Chondrocyte (in vitro differentiated cells): Measurements from ENCODE around the gene SERPINI1. TPM values are rescaled to one million over a fixed set of nuclear protein-coding genes. Genes with fewer than 3 reads are reported as not detected.
"Not testable (repeated sequence)": the region's sequence is repeated elsewhere in the genome, so short reads cannot be mapped to it uniquely, and the experiment has no call there.

Experiments used
- DNase-seq: peaks from one replicate; pipeline ENCODE4 v3.0.0; 2021; ENCODE audit warnings: mixed read lengths, low spot score
- H3K27ac Mint-ChIP-seq: one replicate; pipeline ENCODE4 v1.8.0; 2021; ENCODE audit warnings: mild to moderate bottlenecking, moderate library complexity, mixed read lengths; ENCODE audit not compliant: unreplicated experiment
- H3K27me3 Mint-ChIP-seq: 2 replicates; pipeline ENCODE4 v1.8.0; 2021; ENCODE audit warnings: low read depth, mixed read lengths
- H3K36me3 Mint-ChIP-seq: 2 replicates; pipeline ENCODE4 v1.8.0; 2021; ENCODE audit warnings: low read depth, mixed read lengths
- H3K4me1 Mint-ChIP-seq: 2 replicates; pipeline ENCODE4 v1.8.0; 2021; ENCODE audit warnings: low read depth, mild to moderate bottlenecking, mixed read lengths
- H3K4me3 Mint-ChIP-seq: one replicate; pipeline ENCODE4 v1.8.0; 2021; ENCODE audit warnings: mild to moderate bottlenecking, moderate library complexity, mixed read lengths; ENCODE audit not compliant: unreplicated experiment
- H3K9me3 Mint-ChIP-seq: 2 replicates; pipeline ENCODE4 v1.8.0; 2021; ENCODE audit warnings: low read depth, mixed read lengths
- CTCF ChIP-seq: fragments of 200-600 bp; sonication (generic); IDR thresholded peaks from 2 replicates; pipeline ENCODE4 v1.5.0; 2021; ENCODE audit warnings: antibody characterized with exemption, mild to moderate bottlenecking, moderate library complexity
- total RNA-seq: library from RNA; stranded (reverse); gene quantifications from 3 replicates; pipeline ENCODE4 v1.2.1, GENCODE V29; 2021

SERPINI1 gene
- total RNA-seq, 1 donor from 2014 or later = 2.5 TPM

GRCh38 chr3:167820102-167820865, 84.8 kb downstream of the SERPINI1 start:
- Mint-ChIP-seq H3K4me1 (no peaks in the 10 kb centered on the region), H3K27me3 (peaks cover 11% of the 10 kb centered on the region), H3K27ac (no peak overlapping the region), H3K36me3 (no peaks in the 10 kb centered on the region), H3K4me3 (no peak overlapping the region), H3K9me3 (no peaks in the 10 kb centered on the region)
- TF ChIP-seq CTCF = no peak
- DNase-seq = no peak

- Mint-ChIP-seq H3K27me3 (peaks cover 15% of the 10 kb centered on the region), H3K4me1 (no peaks in the 10 kb centered on the region), H3K27ac (no peak overlapping the region), H3K4me3 (no peak overlapping the region), H3K9me3 (no peaks in the 10 kb centered on the region), H3K36me3 (no peaks in the 10 kb centered on the region)
- DNase-seq = no peak
- no peak for TF ChIP-seq CTCF
Observed at GRCh38 chr3:167821248-167821805, 85.8 kb downstream of the SERPINI1 start.

- Mint-ChIP-seq H3K27me3 (peaks cover 15% of the 10 kb centered on the region), H3K36me3 (no peaks in the 10 kb centered on the region), H3K4me1 (no peaks in the 10 kb centered on the region), H3K27ac (no peak overlapping the region), H3K4me3 (no peak overlapping the region), H3K9me3 (no peaks in the 10 kb centered on the region)
- TF ChIP-seq CTCF = no peak
- DNase-seq = no peak
Observed at GRCh38 chr3:167823738-167824137, 88.2 kb downstream of the SERPINI1 start.

GRCh38 chr3:167827588-167827987, 92.1 kb downstream of the SERPINI1 start:
- not testable (repeated sequence) for H3K4me1 Mint-ChIP-seq, H3K36me3 Mint-ChIP-seq, H3K9me3 Mint-ChIP-seq

GRCh38 chr3:167829071-167829470, 93.5 kb downstream of the SERPINI1 start:
- no peak for TF ChIP-seq CTCF
- DNase-seq = no peak
- H3K36me3 Mint-ChIP-seq = no peaks in the 10 kb centered on the region
- no peak overlapping the region for H3K4me3 Mint-ChIP-seq
- H3K27ac Mint-ChIP-seq = no peak overlapping the region
- H3K9me3 Mint-ChIP-seq = no peaks in the 10 kb centered on the region
- H3K4me1 Mint-ChIP-seq = no peaks in the 10 kb centered on the region
- peaks cover 29% of the 10 kb centered on the region for H3K27me3 Mint-ChIP-seq

More at GRCh38 chr3:167827588-167827987, 92.1 kb downstream of the SERPINI1 start:
- not testable (repeated sequence) for H3K27ac Mint-ChIP-seq, H3K4me3 Mint-ChIP-seq, DNase-seq
- peaks cover 27% of the 10 kb centered on the region for H3K27me3 Mint-ChIP-seq
